Activated CD8-positive, alpha-beta T cell treated with anti-CD3 and anti-CD28 coated beads for 36 hours (primary cell): ENCODE results near the gene ZSCAN5C. TPM values are rescaled to one million over a fixed set of nuclear protein-coding genes. Genes with fewer than 3 reads are reported as not detected.
"Not testable (repeated sequence)": the region's sequence is repeated elsewhere in the genome, so short reads cannot be mapped to it uniquely, and the experiment has no call there.

Source experiments
- ATAC-seq: fragments of 200-7000 bp; cut with Tn5 transposase; one replicate; pipeline ENCODE4 v1.10.0; 2021; ENCODE audit warnings: mild to moderate bottlenecking, moderate library complexity
- CTCF ChIA-PET: fragments of 350-600 bp; sonication (Branson Sonifier 250); formaldehyde crosslinking; loops from one replicate; lab custom pipeline; 2021; ENCODE audit warnings: antibody characterized with exemption; lab: Charles Lee
- POLR2A ChIA-PET: fragments of 350-600 bp; sonication (Branson Sonifier 250); formaldehyde crosslinking; loops from one replicate; lab custom pipeline; 2021; ENCODE audit warnings: antibody characterized with exemption; lab: Charles Lee
- DNase-seq: peaks from one replicate; pipeline ENCODE4 v3.0.0-alpha.2; 2020
- H3K27ac Mint-ChIP-seq: one replicate; pipeline ENCODE4 v1.8.0; 2021; ENCODE audit warnings: mild to moderate bottlenecking, mixed read lengths
- H3K27me3 Mint-ChIP-seq: one replicate; pipeline ENCODE4 v1.8.0; 2021; ENCODE audit warnings: mixed read lengths
- H3K36me3 Mint-ChIP-seq: one replicate; pipeline ENCODE4 v1.8.0; 2021; ENCODE audit warnings: low read depth, mixed read lengths
- H3K4me1 Mint-ChIP-seq: one replicate; pipeline ENCODE4 v1.8.0; 2021; ENCODE audit warnings: low read depth, mixed read lengths
- H3K4me3 Mint-ChIP-seq: one replicate; pipeline ENCODE4 v1.8.0; 2021; ENCODE audit warnings: mild to moderate bottlenecking, moderate library complexity, mixed read lengths
- H3K9me3 Mint-ChIP-seq: one replicate; pipeline ENCODE4 v1.8.0; 2021; ENCODE audit warnings: mixed read lengths
- intact Hi-C: fragments of 100-400 bp; cut with micrococcal nuclease; formaldehyde crosslinking; loops from one replicate; pipeline ENCODE4 v1.10.0; 2022
- total RNA-seq, 2 experiments: library from RNA; stranded (reverse); gene quantifications; one replicate each; pipeline ENCODE4 v1.2.3, GENCODE V29; 2021
- TF ChIP-seq, protein P1 (sequence below): fragments of 200-600 bp; IDR thresholded peaks from one replicate; pipeline ENCODE4 v1.8.0; 2022; ENCODE audit warnings: antibody characterized with exemption, mild to moderate bottlenecking

ZSCAN5C gene
- total RNA-seq, 2 experiments from 2014 or later, result not detected

DNA sequence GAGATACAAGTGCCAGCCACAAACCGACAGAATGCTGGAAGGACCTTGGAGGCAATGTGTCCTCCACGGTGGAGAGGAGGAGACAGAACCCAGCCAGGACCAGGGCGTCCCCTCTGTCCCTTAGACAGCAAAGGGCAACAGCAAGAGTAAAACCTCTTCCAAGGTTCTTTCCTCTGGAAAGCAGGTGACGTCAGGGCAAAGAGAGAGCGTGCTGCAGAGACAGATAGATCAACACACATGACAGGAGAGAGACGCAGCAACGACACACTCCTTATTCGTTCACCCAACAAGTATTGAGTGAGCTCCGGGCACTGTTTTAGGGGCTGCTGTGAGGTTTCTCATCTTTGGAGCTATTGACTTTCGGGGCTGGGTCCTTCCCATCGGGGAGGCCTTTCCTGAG is 27.5 kb upstream of the ZSCAN5C start:
- ATAC-seq, result no peak

DNA sequence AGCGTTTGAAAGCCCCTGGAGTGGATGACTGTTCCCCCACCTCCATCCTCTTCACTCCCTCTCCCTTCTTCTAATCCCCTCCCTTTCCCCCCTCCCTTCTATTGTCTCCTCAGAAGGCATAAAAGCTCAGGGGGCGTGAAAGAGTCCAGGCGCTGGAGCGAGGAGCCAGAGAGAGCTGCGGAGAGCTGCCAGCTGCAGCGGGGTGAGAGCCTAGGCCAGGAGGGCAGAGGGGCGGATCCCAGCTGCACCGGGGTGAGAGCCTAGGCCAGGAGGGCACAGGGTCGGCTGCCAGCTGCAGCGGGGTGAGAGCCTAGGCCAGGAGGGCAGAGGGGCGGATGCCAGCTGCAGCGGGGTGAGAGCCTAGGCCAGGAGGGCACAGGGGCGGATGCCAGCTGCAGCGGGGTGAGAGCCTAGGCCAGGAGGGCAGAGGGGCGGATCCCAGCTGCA is 26.2 kb upstream of the ZSCAN5C start, which contains the start of gene GALP:
GALP (plus strand) TSS at position 148 of the 447 bp plus-strand sequence. CDS start 1,101 bp downstream, outside the sequence.
- H3K27ac Mint-ChIP-seq, H3K27me3 Mint-ChIP-seq, DNase-seq, ATAC-seq, H3K36me3 Mint-ChIP-seq, H3K4me1 Mint-ChIP-seq, H3K4me3 Mint-ChIP-seq, H3K9me3 Mint-ChIP-seq, CTCF ChIA-PET, intact Hi-C loops, POLR2A ChIA-PET: not testable (repeated sequence)

More for the DNA sequence above, 27.5 kb upstream of the ZSCAN5C start:
- DNase-seq, result no peak
- Mint-ChIP-seq H3K27ac (no peak overlapping the region), H3K27me3 (peaks cover 4% of the 10 kb centered on the region), H3K4me1 (peaks cover 3% of the 10 kb centered on the region), H3K36me3 (no peaks in the 10 kb centered on the region), H3K9me3 (no peaks in the 10 kb centered on the region), H3K4me3 (no peak overlapping the region)
- ChIA-PET POLR2A (no interaction called here), CTCF (interaction anchor here (1.1 kb wide), 1 partner anchor 159 kb away, joined by 3 read pairs; no protein-coding TSS in a partner anchor)
- TF ChIP-seq, protein P1, sequence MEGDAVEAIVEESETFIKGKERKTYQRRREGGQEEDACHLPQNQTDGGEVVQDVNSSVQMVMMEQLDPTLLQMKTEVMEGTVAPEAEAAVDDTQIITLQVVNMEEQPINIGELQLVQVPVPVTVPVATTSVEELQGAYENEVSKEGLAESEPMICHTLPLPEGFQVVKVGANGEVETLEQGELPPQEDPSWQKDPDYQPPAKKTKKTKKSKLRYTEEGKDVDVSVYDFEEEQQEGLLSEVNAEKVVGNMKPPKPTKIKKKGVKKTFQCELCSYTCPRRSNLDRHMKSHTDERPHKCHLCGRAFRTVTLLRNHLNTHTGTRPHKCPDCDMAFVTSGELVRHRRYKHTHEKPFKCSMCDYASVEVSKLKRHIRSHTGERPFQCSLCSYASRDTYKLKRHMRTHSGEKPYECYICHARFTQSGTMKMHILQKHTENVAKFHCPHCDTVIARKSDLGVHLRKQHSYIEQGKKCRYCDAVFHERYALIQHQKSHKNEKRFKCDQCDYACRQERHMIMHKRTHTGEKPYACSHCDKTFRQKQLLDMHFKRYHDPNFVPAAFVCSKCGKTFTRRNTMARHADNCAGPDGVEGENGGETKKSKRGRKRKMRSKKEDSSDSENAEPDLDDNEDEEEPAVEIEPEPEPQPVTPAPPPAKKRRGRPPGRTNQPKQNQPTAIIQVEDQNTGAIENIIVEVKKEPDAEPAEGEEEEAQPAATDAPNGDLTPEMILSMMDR, result no peak
- intact Hi-C loops, result loop anchor here (5.0 kb wide), 1 partner anchor 107 kb away; no protein-coding TSS in a partner anchor

DNA sequence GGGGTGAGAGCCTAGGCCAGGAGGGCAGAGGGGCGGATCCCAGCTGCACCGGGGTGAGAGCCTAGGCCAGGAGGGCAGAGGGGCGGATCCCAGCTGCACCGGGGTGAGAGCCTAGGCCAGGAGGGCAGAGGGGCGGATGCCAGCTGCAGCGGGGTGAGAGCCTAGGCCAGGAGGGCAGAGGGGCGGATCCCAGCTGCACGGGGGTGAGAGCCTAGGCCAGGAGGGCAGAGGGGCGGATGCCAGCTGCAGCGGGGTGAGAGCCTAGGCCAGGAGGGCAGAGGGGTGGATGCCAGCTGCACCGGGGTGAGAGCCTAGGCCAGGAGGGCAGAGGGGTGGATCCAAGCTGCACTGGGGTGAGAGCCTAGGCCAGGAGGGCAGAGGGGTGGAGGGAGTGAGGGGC is 25.8 kb upstream of the ZSCAN5C start:
- ATAC-seq, CTCF ChIA-PET: not testable (repeated sequence)

DNA sequence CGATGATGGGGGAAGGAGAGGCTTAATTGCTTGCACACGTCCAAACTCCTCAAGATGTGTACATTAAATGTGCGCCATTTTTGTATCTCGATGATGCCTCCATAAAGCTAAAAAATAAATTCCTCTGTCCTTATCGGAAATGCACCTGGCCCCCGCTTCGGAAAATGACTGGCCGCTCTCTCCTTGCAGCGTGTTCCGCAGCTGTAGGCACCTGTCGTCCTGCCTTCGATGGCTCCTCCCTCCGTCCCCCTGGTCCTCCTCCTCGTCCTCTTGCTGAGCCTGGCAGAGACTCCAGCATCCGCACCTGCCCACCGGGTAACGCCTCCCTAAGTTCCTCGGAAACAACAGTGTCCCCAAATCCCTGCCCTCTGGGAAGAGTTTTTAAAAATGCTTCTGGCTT is 25.2 kb upstream of the ZSCAN5C start:
- ChIA-PET CTCF (interaction anchor here (0.7 kb wide), 1 partner anchor 111 kb away, joined by 3 read pairs; no protein-coding TSS in a partner anchor), POLR2A (no interaction called here)
- Mint-ChIP-seq H3K27ac (no peak overlapping the region), H3K9me3 (no peaks in the 10 kb centered on the region), H3K4me1 (peaks cover under 1% of the 10 kb centered on the region), H3K27me3 (peaks cover 4% of the 10 kb centered on the region), H3K36me3 (no peaks in the 10 kb centered on the region), H3K4me3 (no peak overlapping the region)
- ATAC-seq, result no peak
- no peak for DNase-seq
- TF ChIP-seq, protein P1, result no peak
- intact Hi-C loops, result no loop called here

More for the DNA sequence above, 25.8 kb upstream of the ZSCAN5C start:
- DNase-seq, intact Hi-C loops, H3K4me3 Mint-ChIP-seq, H3K9me3 Mint-ChIP-seq, H3K27me3 Mint-ChIP-seq, H3K36me3 Mint-ChIP-seq, POLR2A ChIA-PET, H3K27ac Mint-ChIP-seq, H3K4me1 Mint-ChIP-seq: not testable (repeated sequence)

DNA sequence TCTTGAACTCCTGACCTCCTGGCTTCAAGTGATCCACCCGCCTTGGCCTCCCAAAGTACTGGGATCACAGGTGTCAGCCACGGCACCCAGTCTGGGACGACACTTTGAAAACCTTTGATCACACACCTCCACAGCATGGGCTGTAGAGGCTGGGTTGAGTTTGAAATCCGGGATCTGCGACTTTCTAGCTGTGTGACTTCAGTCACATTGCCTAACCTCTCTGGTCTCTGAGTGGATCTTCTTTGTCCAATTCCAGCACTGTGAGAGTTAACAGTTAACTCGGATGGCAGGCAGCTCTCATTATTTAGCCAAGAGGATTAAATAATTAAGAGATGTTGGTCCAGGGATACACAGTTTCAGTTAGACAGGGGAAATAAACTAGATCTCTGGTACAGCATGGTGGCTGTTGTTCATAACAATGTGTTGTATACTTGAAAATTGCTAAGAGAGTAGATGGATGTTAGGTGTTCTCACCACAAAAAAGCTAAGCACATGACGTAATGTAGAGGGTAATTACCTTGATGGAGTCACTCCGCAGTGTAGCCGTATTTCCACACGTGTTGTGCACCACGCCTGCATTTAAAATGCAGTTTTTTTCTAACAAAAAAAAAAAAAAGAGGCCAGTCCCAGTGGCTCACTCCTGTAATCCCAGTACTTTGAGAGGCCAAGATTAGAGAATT is 24.4 kb upstream of the ZSCAN5C start:
- ATAC-seq, result no peak
- DNase-seq, result no peak
- H3K9me3 Mint-ChIP-seq, result no peaks in the 10 kb centered on the region
- ChIA-PET CTCF (interaction anchor here (0.7 to 1.0 kb wide), 2 partner anchors 101 to 112 kb away, joined by 3 read pairs; no protein-coding TSS in a partner anchor), POLR2A (no interaction called here)
- TF ChIP-seq, protein P1, result no peak
- intact Hi-C loops, result no loop called here
- H3K4me3 Mint-ChIP-seq, result no peak overlapping the region
- H3K27me3 Mint-ChIP-seq, result peaks cover 4% of the 10 kb centered on the region
- no peaks in the 10 kb centered on the region for H3K4me1 Mint-ChIP-seq
- no peaks in the 10 kb centered on the region for H3K36me3 Mint-ChIP-seq
- H3K27ac Mint-ChIP-seq, result no peak overlapping the region

DNA sequence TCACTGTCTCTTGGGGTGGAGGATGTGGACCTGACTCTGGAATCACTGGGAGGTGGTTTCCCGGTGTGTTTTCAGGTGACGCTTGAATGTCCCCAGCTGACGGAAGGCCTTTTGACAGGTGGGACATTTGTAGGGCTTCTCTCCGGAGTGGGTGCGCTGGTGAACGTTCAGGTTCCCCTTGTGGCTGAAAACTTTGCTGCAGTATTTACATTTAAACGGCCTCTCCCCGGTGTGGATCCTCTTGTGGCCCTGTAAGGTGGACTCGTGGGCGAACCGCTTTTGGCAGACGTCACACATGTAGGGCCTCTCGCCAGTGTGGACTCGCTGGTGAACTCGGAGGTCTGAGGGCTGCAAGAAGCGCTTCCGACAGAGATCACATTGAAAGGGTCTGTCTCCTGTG is 12.3 kb upstream of the ZSCAN5C start:
- CTCF ChIA-PET, result no interaction called here
- DNase-seq, result no peak
- intact Hi-C loops, result no loop called here
- Mint-ChIP-seq H3K36me3 (no peaks in the 10 kb centered on the region), H3K27me3 (peaks cover 3% of the 10 kb centered on the region), H3K4me3 (no peak overlapping the region), H3K4me1 (no peaks in the 10 kb centered on the region), H3K27ac (no peak overlapping the region), H3K9me3 (no peaks in the 10 kb centered on the region)
- POLR2A ChIA-PET, result no interaction called here
- no peak for ATAC-seq
- TF ChIP-seq, protein P1, result no peak
